Vagina (tissue), 2 donors: ENCODE data around the gene RANBP17. TPM values are rescaled to one million over a fixed set of nuclear protein-coding genes. Genes with fewer than 3 reads are reported as not detected.
A peak's percentile ranks its signal among the peaks of the same experiment; 100 is the strongest.

Experiments used
- DNase-seq, 2 donors: peaks; one replicate each; pipeline ENCODE4 v3.0.0-alpha.2; 2017; ENCODE audit errors: extremely low spot score in 2 of 2
- H3K27ac ChIP-seq: fragments of 200-600 bp; sonication (generic); one replicate; pipeline ENCODE4 v1.5.1; 2019
- H3K27me3 ChIP-seq: fragments of 200-600 bp; sonication (generic); one replicate; pipeline ENCODE4 v1.5.1; 2019
- H3K36me3 ChIP-seq, 2 donors: fragments of 200-600 bp; sonication (generic); one replicate each; pipeline ENCODE4 v1.5.1; 2017 to 2019
- H3K4me1 ChIP-seq: fragments of 200-600 bp; sonication (generic); one replicate; pipeline ENCODE4 v1.5.1; 2019
- H3K4me3 ChIP-seq, 2 donors: fragments of 200-600 bp; sonication (generic); 1 replicate in 1 of 2; 2 replicates in 1 of 2; pipeline ENCODE4 v1.5.1; 2016 to 2019
- H3K9me3 ChIP-seq: fragments of 200-600 bp; sonication (generic); one replicate; pipeline ENCODE4 v1.5.1; 2019
- CTCF ChIP-seq, 3 experiments: fragments of 450-650 bp in 2 of 3; fragments of 200-600 bp in 1 of 3; sonication (generic) in 1 of 3; IDR thresholded peaks; one replicate each; pipeline ENCODE4 v1.5.1; 2017 to 2019; ENCODE audit warnings: antibody characterized with exemption in 3 of 3, mild to moderate bottlenecking in 2 of 3, moderate library complexity in 2 of 3
- POLR2A ChIP-seq, 2 donors: fragments of 450-650 bp; IDR thresholded peaks; one replicate each; pipeline ENCODE4 v1.6.1; 2017; ENCODE audit warnings: antibody characterized with exemption in 2 of 2, mild to moderate bottlenecking in 2 of 2, moderate library complexity in 2 of 2
- POLR2AphosphoS5 ChIP-seq, 2 donors: sonication (generic); formaldehyde crosslinking; IDR thresholded peaks; one replicate each; pipeline ENCODE4 v1.9.0; 2017; ENCODE audit warnings: antibody characterized with exemption in 2 of 2, mild to moderate bottlenecking in 2 of 2, low read depth in 1 of 2; ENCODE audit not compliant: insufficient read depth in 1 of 2
- intact Hi-C: fragments of 100-400 bp; cut with DNase I; formaldehyde crosslinking; loops from one replicate; pipeline ENCODE4 v1.15.1; 2023
- total RNA-seq: library from RNA; depleted of rRNA; stranded (reverse); fragments of >200 nt; gene quantifications from one replicate; pipeline ENCODE4 v1.2.3, GENCODE V29; 2016

RANBP17 gene
- total RNA-seq, 1 donor from 2014 or later: 5.4 TPM

GRCh38 chr5:171311322-171312077, 449.7 kb downstream of the RANBP17 start:
- TF ChIP-seq POLR2AphosphoS5 (IDR thresholded peaks at IDR 0.05; ENCODE audit: insufficient read depth in 1 of 2, low read depth in 1 of 2) (no peak), POLR2A (IDR thresholded peaks at IDR 0.05) (no peak), CTCF (IDR thresholded peaks at IDR 0.05) (no peak)
- peaks cover 30% of the 10 kb centered on the region for H3K27me3 ChIP-seq
- intact Hi-C loops: no loop called here
- no peaks in the 10 kb centered on the region for H3K36me3 ChIP-seq
- peaks cover 69% of the 10 kb centered on the region for H3K4me1 ChIP-seq
- no peak for DNase-seq
- no peak overlapping the region for H3K27ac ChIP-seq
- peak overlapping the region in 1 of 2 donors; percentile 2 for H3K4me3 ChIP-seq
- no peaks in the 10 kb centered on the region for H3K9me3 ChIP-seq

DNA sequence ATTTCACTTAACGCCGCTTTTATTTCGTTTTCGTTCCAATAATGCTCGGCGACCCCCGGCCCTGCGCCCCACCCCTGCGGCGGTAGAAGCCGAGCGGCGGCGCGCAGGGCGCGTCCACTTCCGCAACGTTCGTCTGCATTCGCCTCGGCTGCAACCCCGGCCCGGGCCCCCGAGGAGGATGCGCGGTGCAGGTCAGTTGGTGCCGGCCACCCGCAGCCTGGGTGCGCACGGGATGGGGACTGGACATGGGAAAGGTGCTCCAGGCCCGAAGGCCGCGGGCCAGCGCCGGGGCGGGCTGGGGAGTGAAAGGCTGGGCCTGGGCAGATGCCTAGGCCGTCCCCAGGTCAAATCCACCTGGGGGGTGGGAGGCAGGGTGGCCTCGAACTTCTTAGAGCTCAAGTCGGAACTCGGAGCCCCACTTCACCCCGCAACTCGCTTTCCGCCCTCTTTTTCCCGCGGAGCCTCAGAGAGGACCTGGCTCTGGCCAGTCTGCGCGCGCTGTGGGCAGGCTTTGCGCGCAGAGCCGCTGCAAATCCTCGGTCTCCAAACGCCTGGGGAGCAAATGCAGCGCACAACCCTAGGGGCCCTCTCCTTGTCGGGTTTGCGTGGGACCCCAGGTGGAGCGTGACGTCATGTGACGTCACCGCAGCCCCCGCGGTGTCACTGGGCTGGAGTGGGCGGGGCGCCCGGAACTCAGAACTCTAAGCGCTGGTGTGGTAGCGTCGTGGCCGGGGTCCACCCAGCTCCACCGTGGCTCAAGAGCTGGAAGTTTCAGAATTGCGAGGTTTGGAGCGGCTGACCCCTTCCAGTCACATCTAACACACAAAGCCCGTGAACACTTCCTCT, 450.5 kb downstream of the RANBP17 start:
- Histone ChIP-seq H3K9me3 (no peaks in the 10 kb centered on the region), H3K4me1 (peaks cover 73% of the 10 kb centered on the region), H3K27ac (no peak overlapping the region), H3K36me3 (no peaks in the 10 kb centered on the region), H3K4me3 (peak overlapping the region in 1 of 2 donors; percentile 18), H3K27me3 (peaks cover 35% of the 10 kb centered on the region)
- intact Hi-C loops: no loop called here
- TF ChIP-seq POLR2A (IDR thresholded peaks at IDR 0.05) (no peak), CTCF (IDR thresholded peaks at IDR 0.05) (no peak), POLR2AphosphoS5 (IDR thresholded peaks at IDR 0.05; ENCODE audit: insufficient read depth in 1 of 2, low read depth in 1 of 2) (no peak)
- no peak for DNase-seq

DNA sequence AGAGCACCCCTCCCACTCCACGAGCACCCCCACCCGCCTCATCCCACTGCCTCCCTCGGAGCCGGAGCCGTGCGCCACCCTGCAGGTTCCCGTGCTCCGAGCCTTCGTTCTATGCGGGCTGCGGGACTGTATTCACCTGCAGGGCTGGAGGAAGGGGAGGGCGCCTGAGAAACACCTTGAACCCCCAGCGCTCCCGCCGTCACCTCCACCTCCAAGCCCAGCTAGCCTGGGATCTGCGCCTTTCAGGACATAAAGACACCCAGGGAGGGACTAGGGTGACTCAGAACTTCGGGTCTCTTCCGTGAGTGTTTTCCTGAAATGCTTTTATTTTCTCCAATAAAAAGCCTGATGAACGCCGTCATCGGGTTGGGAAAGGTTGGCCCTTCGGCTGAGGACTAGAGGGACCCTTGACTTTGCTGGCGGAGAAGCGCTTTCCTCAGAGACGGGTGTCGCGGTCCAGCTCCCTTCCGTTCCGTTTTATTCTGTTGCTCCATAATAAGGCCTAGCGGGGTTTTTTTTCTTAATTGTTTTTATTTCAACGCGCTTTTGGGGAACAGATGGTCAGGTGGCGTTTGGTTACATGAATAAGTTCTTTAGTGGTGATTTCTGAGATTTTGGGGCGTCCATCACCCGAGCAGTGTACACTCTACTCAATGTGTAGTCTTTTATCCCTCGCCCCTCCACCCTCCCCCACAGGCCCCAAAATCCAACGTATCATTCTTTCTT, 451.8 kb downstream of the RANBP17 start:
- Histone ChIP-seq H3K36me3 (no peaks in the 10 kb centered on the region), H3K27ac (no peak overlapping the region), H3K4me3 (no peak overlapping the region), H3K4me1 (peaks cover 67% of the 10 kb centered on the region), H3K9me3 (no peaks in the 10 kb centered on the region), H3K27me3 (peaks cover 34% of the 10 kb centered on the region)
- intact Hi-C loops: no loop called here
- no peak for DNase-seq
- no peak for TF ChIP-seq POLR2AphosphoS5 (IDR thresholded peaks at IDR 0.05; ENCODE audit: insufficient read depth in 1 of 2, low read depth in 1 of 2)
- no peak for TF ChIP-seq CTCF (IDR thresholded peaks at IDR 0.05)
- no peak for TF ChIP-seq POLR2A (IDR thresholded peaks at IDR 0.05)

GRCh38 chr5:171314728-171315385, 453.0 kb downstream of the RANBP17 start:
- TF ChIP-seq POLR2A (IDR thresholded peaks at IDR 0.05) (no peak), POLR2AphosphoS5 (IDR thresholded peaks at IDR 0.05; ENCODE audit: insufficient read depth in 1 of 2, low read depth in 1 of 2) (no peak), CTCF (IDR thresholded peaks at IDR 0.05) (no peak)
- intact Hi-C loops: no loop called here
- H3K9me3 ChIP-seq: no peaks in the 10 kb centered on the region
- no peak for DNase-seq
- H3K4me3 ChIP-seq: peak overlapping the region in 1 of 2 donors; percentile 14
- no peak overlapping the region for H3K27ac ChIP-seq
- H3K4me1 ChIP-seq: peaks cover 55% of the 10 kb centered on the region
- no peaks in the 10 kb centered on the region for H3K36me3 ChIP-seq
- H3K27me3 ChIP-seq: peaks cover 28% of the 10 kb centered on the region
